Measurements from ENCODE around the gene MXD4. TPM values are rescaled to one million over a fixed set of nuclear protein-coding genes. Genes with fewer than 3 reads are reported as not detected.

MXD4 gene
- polyA plus RNA-seq, 1 of the 3 experiments (the other 2 are of a cell fraction) = 38.6 TPM

DNA sequence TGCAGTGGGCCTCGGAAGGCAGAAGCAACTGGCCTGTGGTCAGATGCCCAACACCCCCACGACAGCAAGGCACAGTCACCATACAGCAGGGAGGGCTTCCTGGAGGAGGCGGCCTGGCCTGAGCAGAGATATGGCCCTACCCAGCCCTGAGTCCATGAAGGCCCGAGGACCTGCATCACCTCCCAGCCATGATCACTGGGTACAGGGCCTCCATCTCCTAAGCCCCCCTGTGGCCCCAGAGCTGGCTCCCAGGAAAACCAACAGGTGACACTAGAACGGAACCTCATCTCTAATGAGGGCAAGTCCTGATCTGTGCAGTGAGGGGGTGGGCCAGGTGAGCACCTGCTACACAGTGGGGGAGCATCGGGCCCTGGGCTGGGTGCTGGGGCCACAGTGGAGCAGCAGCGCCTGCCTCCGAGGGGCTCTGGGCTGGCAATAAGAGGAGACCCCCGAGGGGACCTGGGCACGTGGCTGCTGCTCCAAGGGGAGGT is 26.2 kb upstream of the MXD4 start:
- Histone ChIP-seq H3K9ac (no peak overlapping the region), H3K9me2 (no peaks in the 10 kb centered on the region), H3F3A (replicated peaks; ENCODE audit: insufficient read depth) (no peaks in the 10 kb centered on the region), H3K36me3 (replicated peaks in 1 of 2; ENCODE audit: control insufficient read depth in 1 of 2, insufficient read depth in 2 of 2, low read length in 1 of 2) (no peaks in the 10 kb centered on the region), H3K27ac (ENCODE audit: low read depth in 2 of 2, low read length in 1 of 2) (no peak overlapping the region), H4K20me1 (ENCODE audit: insufficient read depth) (no peaks in the 10 kb centered on the region), H2AFZ (ENCODE audit: low read depth) (no peak overlapping the region), H3K4me2 (no peak overlapping the region), H3K4me3 (ENCODE audit: low read depth in 2 of 2, low read length in 1 of 2) (no peak overlapping the region), H3K79me2 (ENCODE audit: insufficient read depth) (no peaks in the 10 kb centered on the region), H3K27me3 (ENCODE audit: insufficient read depth) (no peaks in the 10 kb centered on the region), H3K4me1 (ENCODE audit: control insufficient read depth in 1 of 2, insufficient read depth in 2 of 2, low read depth in 1 of 2, low read length in 1 of 2) (peaks cover 8 to 47% of the 10 kb centered on the region in 2 experiments; a peak in 3 of 4 replicates), H3K9me3 (no peaks in the 10 kb centered on the region)
- TF ChIP-seq FOXJ3 (CRISPR knock-in tag; IDR thresholded peaks at IDR 0.05) (no peak), EZH2phosphoT487 (IDR thresholded peaks at IDR 0.05; ENCODE audit: borderline replicate concordance, low read depth) (no peak), MAX (IDR thresholded peaks at IDR 0.05; ENCODE audit: low read depth) (no peak), RCOR1 (IDR thresholded peaks at IDR 0.05; ENCODE audit: low read length) (no peak), FOSL2 (IDR thresholded peaks at IDR 0.05; ENCODE audit: borderline replicate concordance, low read depth) (no peak), ELF1 (IDR thresholded peaks at IDR 0.05) (no peak), TAF1 (IDR thresholded peaks at IDR 0.05; ENCODE audit: borderline replicate concordance, low read depth, low read length) (no peak), RAD21 (IDR thresholded peaks at IDR 0.05; ENCODE audit: low read length) (no peak), RXRA (IDR thresholded peaks at IDR 0.05; ENCODE audit: borderline replicate concordance, low read depth) (no peak), RFX5 (IDR thresholded peaks at IDR 0.05; ENCODE audit: low read length) (no peak), POLR2AphosphoS5 (IDR thresholded peaks at IDR 0.05; ENCODE audit: low read depth, low read length) (no peak)
- no peak for DNase-seq
- ChIA-PET POLR2A (no interaction called here), CTCF (no interaction called here)
- WGBS (ENCODE audit: low lambda C conversion rate) = 92% methylated on average over 4 of the region's 10 CpGs

DNA sequence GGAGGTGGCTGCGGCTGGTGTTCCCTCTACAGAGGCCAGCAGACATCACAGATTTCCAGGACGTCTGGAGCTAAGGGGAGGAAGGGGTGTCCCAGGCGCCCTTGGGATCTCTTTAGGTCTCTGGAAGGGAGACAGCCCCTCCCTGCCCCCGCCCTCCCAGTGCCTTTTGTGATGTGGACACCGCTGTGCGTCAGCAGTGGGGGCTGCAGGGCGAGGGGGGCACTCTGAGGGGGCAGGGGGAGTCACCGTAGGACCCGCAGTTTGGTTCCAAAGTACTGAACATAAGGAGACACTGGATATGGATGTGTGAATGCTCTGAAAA is 25.6 kb upstream of the MXD4 start:
- H3K9me3 ChIP-seq = no peaks in the 10 kb centered on the region
- no peaks in the 10 kb centered on the region for H3K79me2 ChIP-seq (ENCODE audit: insufficient read depth)
- ChIA-PET POLR2A (no interaction called here), CTCF (no interaction called here)
- TF ChIP-seq TAF1 (IDR thresholded peaks at IDR 0.05; ENCODE audit: borderline replicate concordance, low read depth, low read length) (no peak), RCOR1 (IDR thresholded peaks at IDR 0.05; ENCODE audit: low read length) (no peak), MEF2A (IDR thresholded peaks at IDR 0.05; ENCODE audit: borderline replicate concordance, low read depth) (no peak)
- H3K27me3 ChIP-seq (ENCODE audit: insufficient read depth) = no peaks in the 10 kb centered on the region
- no peak overlapping the region for H3K27ac ChIP-seq (ENCODE audit: low read depth in 2 of 2, low read length in 1 of 2)
- no peak overlapping the region for H3K4me2 ChIP-seq
- H2AFZ ChIP-seq (ENCODE audit: low read depth) = no peak overlapping the region
- H3K9me2 ChIP-seq = no peaks in the 10 kb centered on the region
- H3K4me3 ChIP-seq (ENCODE audit: low read depth in 2 of 2, low read length in 1 of 2) = no peak overlapping the region
- no peaks in the 10 kb centered on the region for H3K36me3 ChIP-seq (replicated peaks in 1 of 2; ENCODE audit: control insufficient read depth in 1 of 2, insufficient read depth in 2 of 2, low read length in 1 of 2)
- no peaks in the 10 kb centered on the region for H4K20me1 ChIP-seq (ENCODE audit: insufficient read depth)
- 82% methylated on average over 7 of the region's 9 CpGs for WGBS (ENCODE audit: low lambda C conversion rate)
- no peaks in the 10 kb centered on the region for H3F3A ChIP-seq (replicated peaks; ENCODE audit: insufficient read depth)
- H3K4me1 ChIP-seq (ENCODE audit: control insufficient read depth in 1 of 2, insufficient read depth in 2 of 2, low read depth in 1 of 2, low read length in 1 of 2) = peaks cover 5 to 44% of the 10 kb centered on the region in 2 experiments; a peak in 2 of 4 replicates
- no peak overlapping the region for H3K9ac ChIP-seq
- DNase-seq = no peak

DNA sequence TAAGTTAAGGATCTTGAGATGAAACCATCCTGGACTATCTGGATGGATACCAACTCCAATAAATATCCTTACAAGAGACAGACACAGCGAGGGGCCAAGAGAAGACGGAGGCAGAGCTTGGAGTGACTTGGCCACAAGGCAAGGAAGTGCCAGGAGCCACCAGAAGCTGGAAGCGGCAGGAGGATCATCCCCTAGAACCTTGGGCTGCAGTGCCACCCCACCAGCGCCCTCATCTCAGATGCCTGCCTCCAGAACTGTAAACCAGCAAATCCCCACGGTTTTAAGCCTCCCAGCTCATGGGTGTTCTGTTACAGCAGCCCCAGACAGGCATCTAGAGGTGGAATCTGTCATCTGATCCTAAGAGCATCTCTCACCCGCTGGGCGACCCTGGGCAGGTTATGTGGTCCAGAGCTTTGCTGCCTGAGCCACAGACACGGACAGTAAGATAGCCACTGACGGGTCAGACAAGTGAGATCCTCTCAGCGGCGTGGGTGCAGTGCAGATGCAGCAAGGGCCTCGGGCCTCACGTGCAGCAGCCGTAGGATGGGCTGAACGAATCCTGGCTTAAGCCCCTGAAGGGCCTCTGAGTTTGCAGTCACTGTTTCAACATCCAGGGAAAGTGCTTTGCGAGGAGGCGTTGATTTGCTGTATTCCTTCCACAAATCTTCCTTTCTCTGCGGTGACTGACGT is 25.1 kb upstream of the MXD4 start:
- WGBS (ENCODE audit: low lambda C conversion rate) = 37% methylated on average over 5 of the region's 19 CpGs
- no peak overlapping the region for H3K4me2 ChIP-seq
- CTCF ChIA-PET = interaction anchor here (1.2 kb wide), 1 partner anchor 15 kb away, joined by 3 read pairs; no protein-coding TSS in a partner anchor
- H3K4me1 ChIP-seq (ENCODE audit: control insufficient read depth in 1 of 2, insufficient read depth in 2 of 2, low read depth in 1 of 2, low read length in 1 of 2) = peaks cover under 1 to 41% of the 10 kb centered on the region in 2 experiments; a peak in 2 of 4 replicates
- no peak for DNase-seq
- no peaks in the 10 kb centered on the region for H3K9me3 ChIP-seq
- POLR2A ChIA-PET = no interaction called here
- H3K36me3 ChIP-seq (replicated peaks in 1 of 2; ENCODE audit: control insufficient read depth in 1 of 2, insufficient read depth in 2 of 2, low read length in 1 of 2) = no peaks in the 10 kb centered on the region
- no peak overlapping the region for H2AFZ ChIP-seq (ENCODE audit: low read depth)
- H4K20me1 ChIP-seq (ENCODE audit: insufficient read depth) = no peaks in the 10 kb centered on the region
- H3K9me2 ChIP-seq = no peaks in the 10 kb centered on the region
- H3K27me3 ChIP-seq (ENCODE audit: insufficient read depth) = no peaks in the 10 kb centered on the region
- no peak overlapping the region for H3K9ac ChIP-seq
- H3K27ac ChIP-seq (ENCODE audit: low read depth in 2 of 2, low read length in 1 of 2) = no peak overlapping the region
- no peaks in the 10 kb centered on the region for H3K79me2 ChIP-seq (ENCODE audit: insufficient read depth)
- no peak overlapping the region for H3K4me3 ChIP-seq (ENCODE audit: low read depth in 2 of 2, low read length in 1 of 2)
- H3F3A ChIP-seq (replicated peaks; ENCODE audit: insufficient read depth) = no peaks in the 10 kb centered on the region
- no peak for TF ChIP-seq EZH2phosphoT487 (IDR thresholded peaks at IDR 0.05; ENCODE audit: borderline replicate concordance, low read depth)
- no peak for TF ChIP-seq RXRA (IDR thresholded peaks at IDR 0.05; ENCODE audit: borderline replicate concordance, low read depth)
- no peak for TF ChIP-seq RAD21 (IDR thresholded peaks at IDR 0.05; ENCODE audit: low read length)
- no peak for TF ChIP-seq PBX3 (IDR thresholded peaks at IDR 0.05)
- TF ChIP-seq IRF3 (IDR thresholded peaks at IDR 0.05; ENCODE audit: low read depth, low read length) = no peak
- no peak for TF ChIP-seq POLR2AphosphoS5 (IDR thresholded peaks at IDR 0.05; ENCODE audit: low read depth, low read length)
- TF ChIP-seq FOXJ3 (CRISPR knock-in tag; IDR thresholded peaks at IDR 0.05) = no peak
- TF ChIP-seq TAF1 (IDR thresholded peaks at IDR 0.05; ENCODE audit: borderline replicate concordance, low read depth, low read length) = no peak
- TF ChIP-seq TEAD4 (IDR thresholded peaks at IDR 0.05; ENCODE audit: borderline replicate concordance, insufficient read depth) = no peak
- TF ChIP-seq, protein P1, sequence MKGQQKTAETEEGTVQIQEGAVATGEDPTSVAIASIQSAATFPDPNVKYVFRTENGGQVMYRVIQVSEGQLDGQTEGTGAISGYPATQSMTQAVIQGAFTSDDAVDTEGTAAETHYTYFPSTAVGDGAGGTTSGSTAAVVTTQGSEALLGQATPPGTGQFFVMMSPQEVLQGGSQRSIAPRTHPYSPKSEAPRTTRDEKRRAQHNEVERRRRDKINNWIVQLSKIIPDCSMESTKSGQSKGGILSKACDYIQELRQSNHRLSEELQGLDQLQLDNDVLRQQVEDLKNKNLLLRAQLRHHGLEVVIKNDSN (IDR thresholded peaks at IDR 0.05; ENCODE audit: borderline replicate concordance, low read depth) = no peak
- TF ChIP-seq FOSL2 (IDR thresholded peaks at IDR 0.05; ENCODE audit: borderline replicate concordance, low read depth) = no peak
- TF ChIP-seq NRF1 (IDR thresholded peaks at IDR 0.05; ENCODE audit: low read depth, low read length) = no peak
- no peak for TF ChIP-seq SIN3A (IDR thresholded peaks at IDR 0.05; ENCODE audit: borderline replicate concordance, low read depth, low read length)

All from SK-N-SH (cell line).